Measurements from ENCODE around the gene KIAA1549. TPM values are rescaled to one million over a fixed set of nuclear protein-coding genes. Genes with fewer than 3 reads are reported as not detected.

The KIAA1549 gene
- total RNA-seq, 1 donor from 2014 or later: 5.8 TPM

GRCh38 chr7:138962561-138963270, 18.5 kb downstream of the KIAA1549 start:
- Histone ChIP-seq H3K27me3 (ENCODE audit: control insufficient read depth, insufficient read depth, low read length) (no peaks in the 10 kb centered on the region), H3K36me3 (ENCODE audit: control insufficient read depth, insufficient read depth, low read length) (no peaks in the 10 kb centered on the region), H3K4me3 (ENCODE audit: low read depth, low read length) (no peak overlapping the region)
- TF ChIP-seq CTCF (IDR thresholded peaks at IDR 0.05; ENCODE audit: insufficient read depth, low read length, poor library complexity, severe bottlenecking): no peak
- DNase-seq (ENCODE audit: low read depth): no peak

DNA sequence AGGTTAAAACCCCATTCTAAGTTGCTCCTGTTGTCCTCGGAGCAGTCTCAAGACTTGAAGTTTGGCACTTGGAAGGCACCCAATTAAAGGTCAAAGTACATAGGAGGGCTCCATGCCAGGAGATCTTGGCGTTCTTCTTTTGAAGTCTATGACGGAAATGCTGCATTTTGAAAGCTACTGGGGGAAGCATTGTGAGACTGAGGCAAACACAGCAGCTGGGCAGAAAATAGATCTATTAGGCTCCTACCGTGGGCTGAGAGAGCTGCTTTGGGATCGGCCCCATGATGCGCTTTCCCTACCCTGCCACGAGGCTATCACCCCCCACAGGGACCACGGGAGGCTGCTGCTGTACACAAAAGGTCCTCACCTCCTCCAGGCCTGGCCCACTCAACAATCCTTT, 20.0 kb downstream of the KIAA1549 start:
- TF ChIP-seq CTCF (IDR thresholded peaks at IDR 0.05; ENCODE audit: insufficient read depth, low read length, poor library complexity, severe bottlenecking): no peak
- Histone ChIP-seq H3K27me3 (ENCODE audit: control insufficient read depth, insufficient read depth, low read length) (no peaks in the 10 kb centered on the region), H3K36me3 (ENCODE audit: control insufficient read depth, insufficient read depth, low read length) (no peaks in the 10 kb centered on the region), H3K4me3 (ENCODE audit: low read depth, low read length) (no peak overlapping the region)
- DNase-seq (ENCODE audit: low read depth): no peak

GRCh38 chr7:138958391-138958956, 22.7 kb downstream of the KIAA1549 start:
- no peak overlapping the region for H3K4me3 ChIP-seq (ENCODE audit: low read depth, low read length)
- no peaks in the 10 kb centered on the region for H3K36me3 ChIP-seq (ENCODE audit: control insufficient read depth, insufficient read depth, low read length)
- DNase-seq (ENCODE audit: low read depth): no peak
- no peaks in the 10 kb centered on the region for H3K27me3 ChIP-seq (ENCODE audit: control insufficient read depth, insufficient read depth, low read length)
- TF ChIP-seq CTCF (IDR thresholded peaks at IDR 0.05; ENCODE audit: insufficient read depth, low read length, poor library complexity, severe bottlenecking): no peak

DNA sequence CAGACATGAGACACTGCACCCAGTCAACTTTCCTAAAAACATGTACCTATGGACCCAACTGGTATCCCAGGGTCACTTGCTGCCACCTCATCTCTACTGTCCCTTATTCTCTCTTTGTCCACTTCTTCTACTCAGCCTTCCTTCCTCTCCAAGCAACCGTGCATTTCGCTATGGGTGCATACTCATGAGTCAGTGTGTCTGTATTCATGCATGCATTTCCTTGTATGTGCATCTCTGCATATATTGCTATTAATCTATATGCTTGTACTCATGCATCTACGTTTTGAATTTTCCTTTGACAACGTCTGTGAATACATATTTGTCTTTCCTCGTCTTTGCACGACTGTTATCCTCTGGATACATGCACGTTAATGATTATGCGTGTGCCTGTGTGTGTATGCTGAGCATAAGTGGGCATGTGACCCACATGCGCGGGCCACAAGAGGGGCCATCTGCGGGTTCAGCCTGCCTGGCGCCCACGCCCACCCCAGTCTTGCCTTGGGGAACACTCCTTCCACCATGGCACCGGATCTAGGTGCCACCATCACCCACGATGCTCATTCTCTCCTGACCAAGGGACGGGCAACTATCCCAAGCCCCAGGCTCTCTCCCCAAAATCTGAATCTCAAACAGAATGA, 23.3 kb downstream of the KIAA1549 start:
- TF ChIP-seq CTCF (IDR thresholded peaks at IDR 0.05; ENCODE audit: insufficient read depth, low read length, poor library complexity, severe bottlenecking): no peak
- Histone ChIP-seq H3K36me3 (ENCODE audit: control insufficient read depth, insufficient read depth, low read length) (no peaks in the 10 kb centered on the region), H3K27me3 (ENCODE audit: control insufficient read depth, insufficient read depth, low read length) (no peaks in the 10 kb centered on the region), H3K4me3 (ENCODE audit: low read depth, low read length) (no peak overlapping the region)
- DNase-seq (ENCODE audit: low read depth): no peak

GRCh38 chr7:138957217-138957616, 24.0 kb downstream of the KIAA1549 start:
- H3K36me3 ChIP-seq (ENCODE audit: control insufficient read depth, insufficient read depth, low read length): no peaks in the 10 kb centered on the region
- DNase-seq (ENCODE audit: low read depth): no peak
- H3K27me3 ChIP-seq (ENCODE audit: control insufficient read depth, insufficient read depth, low read length): no peaks in the 10 kb centered on the region
- no peak overlapping the region for H3K4me3 ChIP-seq (ENCODE audit: low read depth, low read length)
- no peak for TF ChIP-seq CTCF (IDR thresholded peaks at IDR 0.05; ENCODE audit: insufficient read depth, low read length, poor library complexity, severe bottlenecking)
